Right lobe of liver (tissue), 4 donors: ENCODE data around the gene GSTO2.

Source experiments
- CTCF ChIP-seq, 4 donors: fragments of 200-600 bp in 3 of 4; fragments of 450-650 bp in 1 of 4; IDR thresholded peaks; one replicate each; pipeline versions ENCODE4 v1.5.1 to v1.8.0; 2016 to 2022; ENCODE audit warnings: antibody characterized with exemption in 4 of 4, mild to moderate bottlenecking in 2 of 4
- POLR2A ChIP-seq: fragments of 450-650 bp; IDR thresholded peaks from one replicate; pipeline ENCODE4 v1.6.1; 2017; ENCODE audit warnings: antibody characterized with exemption, mild to moderate bottlenecking
- donor health status: DM: no; HTN: no; CAD: no.
- donor health status: DM: no; HTN: no; CAD: no.
- donor health status: DM: no; HTN: yes; CAD: no.

DNA sequence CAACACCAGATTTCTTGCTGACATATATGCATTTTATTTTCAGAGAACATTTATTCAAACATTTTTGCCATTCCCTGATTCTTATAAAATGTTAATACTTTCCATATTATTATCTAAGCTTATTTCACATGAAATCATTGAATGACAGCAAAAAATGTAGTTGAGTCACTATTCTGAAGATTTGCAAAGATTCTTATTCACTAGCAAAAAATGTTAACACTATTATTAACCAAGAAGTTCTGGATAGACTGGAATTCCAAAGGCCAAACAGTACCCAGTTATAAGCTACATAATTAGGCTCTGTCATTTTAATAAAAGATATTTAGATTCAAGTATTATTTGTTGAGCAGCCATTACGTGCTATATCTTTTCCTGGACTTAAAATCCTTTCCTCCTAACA is 4.3 kb downstream of the GSTO2 start:
- TF ChIP-seq POLR2A (no peak), CTCF (IDR thresholded peaks at IDR 0.05) (no peak)
